H9 (cell line): Measurements from ENCODE around the gene C9. TPM values are rescaled to one million over a fixed set of nuclear protein-coding genes. Genes with fewer than 3 reads are reported as not detected.
A peak's percentile ranks its signal among the peaks of the same experiment; 100 is the strongest.

ENCODE experiments used
- DNase-seq: peaks from one replicate; pipeline ENCODE4 v3.0.0-alpha.2; 2017
- H2AFZ ChIP-seq: one replicate; pipeline ENCODE4 v1.6.1; 2013; ENCODE audit warnings: mild to moderate bottlenecking, low read length, control low read depth, moderate library complexity
- H2AK5ac ChIP-seq: 2 replicates; pipeline ENCODE4 v1.6.1; 2013; ENCODE audit warnings: low read length, control low read depth, mixed read lengths; ENCODE audit not compliant: insufficient read length
- H2BK120ac ChIP-seq: one replicate; pipeline ENCODE4 v1.6.1; 2013; ENCODE audit warnings: low read depth, mild to moderate bottlenecking, low read length, control low read depth, inconsistent platforms; ENCODE audit not compliant: poor library complexity, severe bottlenecking
- H2BK12ac ChIP-seq: 2 replicates; pipeline ENCODE4 v1.6.1; 2013; ENCODE audit warnings: low read length, control low read depth, mixed read lengths, low read depth; ENCODE audit not compliant: insufficient read length
- H2BK15ac ChIP-seq: 2 replicates; pipeline ENCODE4 v1.6.1; 2013; ENCODE audit warnings: low read depth, low read length, control low read depth
- H2BK20ac ChIP-seq: one replicate; pipeline ENCODE4 v1.6.1; 2013; ENCODE audit warnings: low read depth, mild to moderate bottlenecking, low read length, control low read depth, inconsistent platforms; ENCODE audit not compliant: poor library complexity, severe bottlenecking
- H2BK5ac ChIP-seq: 2 replicates; pipeline ENCODE4 v1.6.1; 2013; ENCODE audit warnings: low read length, control low read depth, mixed read lengths; ENCODE audit not compliant: insufficient read length
- H3K14ac ChIP-seq: 2 replicates; pipeline ENCODE4 v1.6.1; 2013; ENCODE audit warnings: low read length, control low read depth; ENCODE audit not compliant: insufficient read depth
- H3K18ac ChIP-seq: 2 replicates; pipeline ENCODE4 v1.6.1; 2013; ENCODE audit warnings: low read depth, mild to moderate bottlenecking, mixed read lengths, low read length, control low read depth; ENCODE audit not compliant: insufficient read length
- H3K23ac ChIP-seq: 2 replicates; pipeline ENCODE4 v1.6.1; 2013; ENCODE audit warnings: low read length, control low read depth, mixed read lengths, low read depth; ENCODE audit not compliant: insufficient read length
- H3K23me2 ChIP-seq: 2 replicates; pipeline ENCODE4 v1.6.1; 2013; ENCODE audit warnings: low read depth, mild to moderate bottlenecking, mixed read lengths, low read length, control low read depth; ENCODE audit not compliant: insufficient read length, poor library complexity, severe bottlenecking
- H3K27ac ChIP-seq: 2 replicates; pipeline ENCODE4 v1.5.1; 2013; ENCODE audit warnings: low read length, control low read depth, mixed read lengths, low read depth; ENCODE audit not compliant: insufficient read length
- H3K27me3 ChIP-seq: 2 replicates; pipeline ENCODE4 v1.6.1; 2013; ENCODE audit warnings: low read length, control low read depth, inconsistent platforms; ENCODE audit not compliant: insufficient read depth
- H3K4ac ChIP-seq: 2 replicates; pipeline ENCODE4 v1.6.1; 2013; ENCODE audit warnings: low read depth, mild to moderate bottlenecking, control low read depth, inconsistent platforms, low read length, moderate library complexity
- H3K4me1 ChIP-seq: 2 replicates; pipeline ENCODE4 v1.6.1; 2013; ENCODE audit warnings: low read length, control low read depth, inconsistent platforms; ENCODE audit not compliant: insufficient read depth
- H3K4me2 ChIP-seq: 2 replicates; pipeline ENCODE4 v1.6.1; 2013; ENCODE audit warnings: low read length, control low read depth, mixed read lengths; ENCODE audit not compliant: insufficient read length, insufficient read depth
- H3K56ac ChIP-seq: 2 replicates; pipeline ENCODE4 v1.6.1; 2013; ENCODE audit warnings: low read depth, mild to moderate bottlenecking, mixed read lengths, low read length, control low read depth; ENCODE audit not compliant: insufficient read length
- H3K79me1 ChIP-seq: 2 replicates; pipeline ENCODE4 v1.6.1; 2013; ENCODE audit warnings: low read depth, mild to moderate bottlenecking, moderate library complexity, low read length, control low read depth, inconsistent platforms; ENCODE audit not compliant: insufficient read depth, poor library complexity, severe bottlenecking
- H3K79me2 ChIP-seq: 2 replicates; pipeline ENCODE4 v1.6.1; 2013; ENCODE audit warnings: low read length, control low read depth, inconsistent platforms; ENCODE audit not compliant: insufficient read depth
- H3K9ac ChIP-seq: 2 replicates; pipeline ENCODE4 v1.6.1; 2013; ENCODE audit warnings: low read length, control low read depth, mixed read lengths; ENCODE audit not compliant: insufficient read length; ENCODE audit errors: extremely low read depth
- H3K9me3 ChIP-seq: one replicate; pipeline ENCODE4 v1.6.1; 2013; ENCODE audit warnings: low read depth, low read length, inconsistent platforms; ENCODE audit not compliant: control insufficient read depth
- H3T11ph ChIP-seq: one replicate; pipeline ENCODE4 v1.6.1; 2013; ENCODE audit warnings: mild to moderate bottlenecking, low read length, control low read depth, inconsistent platforms
- H4K20me1 ChIP-seq: one replicate; pipeline ENCODE4 v1.6.1; 2013; ENCODE audit not compliant: control insufficient read depth, insufficient read length, insufficient read depth
- H4K5ac ChIP-seq: 2 replicates; pipeline ENCODE4 v1.6.1; 2013; ENCODE audit warnings: low read depth, mild to moderate bottlenecking, mixed read lengths, low read length, control low read depth; ENCODE audit not compliant: insufficient read length
- H4K8ac ChIP-seq: replicated peaks from 2 replicates; pipeline ENCODE4 v1.6.1; 2013; ENCODE audit warnings: low read length, control low read depth, mixed read lengths, low read depth; ENCODE audit not compliant: insufficient read length
- H4K91ac ChIP-seq: 2 replicates; pipeline ENCODE4 v1.6.1; 2013; ENCODE audit warnings: low read depth, mild to moderate bottlenecking, moderate library complexity, mixed read lengths, low read length, control low read depth; ENCODE audit not compliant: insufficient read length
- H3K27ac Mint-ChIP-seq, 3 experiments: 2 replicates in 2 of 3; 3 replicates in 1 of 3; pipeline ENCODE4 v1.8.0; 2020 to 2021; ENCODE audit warnings: mixed read lengths in 3 of 3, mild to moderate bottlenecking in 1 of 3, moderate library complexity in 1 of 3
- H3K27me3 Mint-ChIP-seq: 2 replicates; pipeline ENCODE4 v1.8.0; 2021; ENCODE audit warnings: low read depth, mild to moderate bottlenecking, moderate library complexity, mixed read lengths
- H3K36me3 Mint-ChIP-seq, 3 experiments: 2 replicates in 2 of 3; 3 replicates in 1 of 3; pipeline ENCODE4 v1.8.0; 2020 to 2021; ENCODE audit warnings: low read depth in 3 of 3, mixed read lengths in 3 of 3; ENCODE audit not compliant: insufficient read depth in 1 of 3
- H3K4me1 Mint-ChIP-seq, 2 experiments: 2 replicates each; pipeline ENCODE4 v1.8.0; 2020; ENCODE audit warnings: mixed read lengths in 2 of 2
- H3K4me3 Mint-ChIP-seq, 2 experiments: 2 replicates in 1 of 2; 3 replicates in 1 of 2; pipeline ENCODE4 v1.8.0; 2020 to 2021; ENCODE audit warnings: mild to moderate bottlenecking in 2 of 2, mixed read lengths in 2 of 2, moderate library complexity in 1 of 2
- H3K9me3 Mint-ChIP-seq, 2 experiments: 2 replicates in 1 of 2; 3 replicates in 1 of 2; pipeline ENCODE4 v1.8.0; 2020; ENCODE audit warnings: mild to moderate bottlenecking in 2 of 2, mixed read lengths in 2 of 2, moderate library complexity in 1 of 2
- WGBS: extraction: QIAGEN DNeasy Blood & Tissue Kit; methylation state at CpG from one replicate; pipeline ENCODE4 v1.1.7; 2013; ENCODE audit warnings: missing lambda C conversion rate, low lambda C conversion rate, mixed read lengths; ENCODE audit not compliant: insufficient read length; ENCODE audit errors: extremely low coverage; 5-methylcytosine and 5-hydroxymethylcytosine counted together
- total RNA-seq: library from RNA; stranded (reverse); gene quantifications from 2 replicates; pipeline ENCODE4 v1.2.1, GENCODE V29; 2021
- TF ChIP-seq, protein P1 (sequence below): fragments of 200-600 bp; sonication (generic); conservative IDR thresholded peaks from 3 replicates; pipeline ENCODE4 v1.8.0; 2021; ENCODE audit warnings: antibody characterized with exemption, mild to moderate bottlenecking

Gene C9
- total RNA-seq, 1 experiment from 2014 or later: not detected

DNA sequence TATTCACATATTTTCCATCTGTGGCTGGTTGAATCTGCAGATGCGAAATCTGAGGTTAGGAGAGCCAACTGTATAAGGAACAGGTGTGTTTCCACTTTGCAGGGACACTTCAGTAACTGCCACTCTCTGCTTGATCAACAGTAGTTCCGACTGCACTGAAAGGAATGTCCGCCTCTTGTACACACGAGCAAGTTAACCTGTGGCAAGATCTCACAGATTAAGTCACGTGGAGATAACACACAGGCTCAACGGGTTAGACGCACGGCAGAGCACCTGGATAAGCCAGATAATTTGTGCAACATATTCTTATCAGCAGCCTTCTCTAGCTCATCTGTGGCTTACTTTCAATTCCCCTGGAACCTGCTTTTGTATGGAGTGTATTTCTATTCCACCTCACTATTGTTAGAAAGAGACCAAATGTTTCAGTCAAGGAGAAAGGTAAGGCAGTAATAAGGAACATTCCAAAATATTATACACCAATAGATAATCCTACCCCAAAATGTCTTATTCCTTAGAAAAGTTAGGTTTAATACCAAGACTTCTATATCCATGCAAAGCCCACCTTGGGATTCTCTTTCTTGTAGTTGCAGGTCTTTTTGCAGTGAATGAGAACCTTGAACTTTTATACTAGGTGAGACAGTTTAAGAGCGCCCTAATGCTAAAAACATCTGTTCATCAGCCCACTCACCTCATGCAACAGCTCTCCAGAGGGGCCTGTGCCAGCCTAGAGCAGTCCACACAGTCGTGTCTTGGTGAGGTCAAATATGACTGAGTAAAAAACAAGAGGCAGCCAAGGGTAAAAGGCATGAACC, 6.5 kb upstream of the C9 start:
- no peaks in the 10 kb centered on the region for H3K23me2 ChIP-seq

More for the DNA sequence above, 6.5 kb upstream of the C9 start:
- no CpG with 5 or more reads among the region's 10 CpGs for WGBS
- DNase-seq: no peak
- Histone ChIP-seq H2BK5ac (no peak overlapping the region), H3K14ac (no peak overlapping the region; the same call in 1 of the 2 replicates), H3K4me2 (no peak overlapping the region), H3K27me3 (no peaks in the 10 kb centered on the region), H4K91ac (no peak overlapping the region), H4K20me1 (no peaks in the 10 kb centered on the region), H3K9me3 (no peaks in the 10 kb centered on the region), H4K8ac (no peak overlapping the region), H4K5ac (no peak overlapping the region), H3K79me1 (no peaks in the 10 kb centered on the region), H3K9ac (no peak overlapping the region), H2BK12ac (no peak overlapping the region), H2BK20ac (no peak overlapping the region), H2BK120ac (no peak overlapping the region), H3K79me2 (no peaks in the 10 kb centered on the region), H2AFZ (no peak overlapping the region), H3K18ac (no peak overlapping the region), H3K23ac (no peak overlapping the region), H2AK5ac (no peak overlapping the region), H3K56ac (no peak overlapping the region), H3K4me1 (no peaks in the 10 kb centered on the region), H3T11ph (no peak overlapping the region), H2BK15ac (no peak overlapping the region), H3K27ac (no peak overlapping the region), H3K4ac (no peak overlapping the region)
- Mint-ChIP-seq H3K27me3 (no peaks in the 10 kb centered on the region), H3K4me3 (no peak overlapping the region), H3K27ac (peak overlapping the region in 2 of 3 experiments; percentile 25 to 55; a peak in 1 of 7 replicates), H3K4me1 (peaks cover 5 to 12% of the 10 kb centered on the region in 2 experiments), H3K9me3 (no peaks in the 10 kb centered on the region), H3K36me3 (no peaks in the 10 kb centered on the region)
- TF ChIP-seq, protein P1, sequence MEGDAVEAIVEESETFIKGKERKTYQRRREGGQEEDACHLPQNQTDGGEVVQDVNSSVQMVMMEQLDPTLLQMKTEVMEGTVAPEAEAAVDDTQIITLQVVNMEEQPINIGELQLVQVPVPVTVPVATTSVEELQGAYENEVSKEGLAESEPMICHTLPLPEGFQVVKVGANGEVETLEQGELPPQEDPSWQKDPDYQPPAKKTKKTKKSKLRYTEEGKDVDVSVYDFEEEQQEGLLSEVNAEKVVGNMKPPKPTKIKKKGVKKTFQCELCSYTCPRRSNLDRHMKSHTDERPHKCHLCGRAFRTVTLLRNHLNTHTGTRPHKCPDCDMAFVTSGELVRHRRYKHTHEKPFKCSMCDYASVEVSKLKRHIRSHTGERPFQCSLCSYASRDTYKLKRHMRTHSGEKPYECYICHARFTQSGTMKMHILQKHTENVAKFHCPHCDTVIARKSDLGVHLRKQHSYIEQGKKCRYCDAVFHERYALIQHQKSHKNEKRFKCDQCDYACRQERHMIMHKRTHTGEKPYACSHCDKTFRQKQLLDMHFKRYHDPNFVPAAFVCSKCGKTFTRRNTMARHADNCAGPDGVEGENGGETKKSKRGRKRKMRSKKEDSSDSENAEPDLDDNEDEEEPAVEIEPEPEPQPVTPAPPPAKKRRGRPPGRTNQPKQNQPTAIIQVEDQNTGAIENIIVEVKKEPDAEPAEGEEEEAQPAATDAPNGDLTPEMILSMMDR: no peak
